Loucy (cell line): ENCODE results near the gene NBPF20.
"Not testable (repeated sequence)": the region's sequence is repeated elsewhere in the genome, so short reads cannot be mapped to it uniquely, and the experiment has no call there.

Experiments used
- H2AFZ ChIP-seq: fragments of 200-600 bp; sonication (generic); 2 replicates; pipeline ENCODE4 v1.6.0; 2016; ENCODE audit warnings: antibody characterized with exemption, mild to moderate bottlenecking, low read length, moderate library complexity
- H3F3A ChIP-seq: fragments of 200-600 bp; 2 replicates; pipeline ENCODE4 v1.6.0; 2016; ENCODE audit warnings: antibody characterized with exemption, low read depth, mild to moderate bottlenecking
- H3K27me3 ChIP-seq: fragments of 200-600 bp; sonication (generic); 2 replicates; pipeline ENCODE4 v1.6.1; 2014; ENCODE audit warnings: low read length, mild to moderate bottlenecking; ENCODE audit not compliant: insufficient read depth, poor library complexity, severe bottlenecking
- H3K36me3 ChIP-seq: fragments of 200-600 bp; sonication (generic); 2 replicates; pipeline ENCODE4 v1.6.1; 2016; ENCODE audit warnings: low read length; ENCODE audit not compliant: insufficient read depth
- H3K4me1 ChIP-seq: fragments of 200-600 bp; sonication (generic); 2 replicates; pipeline ENCODE4 v1.5.1; 2014; ENCODE audit warnings: low read length, mild to moderate bottlenecking; ENCODE audit not compliant: insufficient read depth, poor library complexity, severe bottlenecking
- H3K4me2 ChIP-seq: fragments of 200-600 bp; sonication (generic); 2 replicates; pipeline ENCODE4 v1.6.0; 2014; ENCODE audit warnings: antibody characterized with exemption, low read length, low read depth, mild to moderate bottlenecking; ENCODE audit not compliant: poor library complexity, severe bottlenecking
- H3K4me3 ChIP-seq: fragments of 200-600 bp; sonication (generic); 2 replicates; pipeline ENCODE4 v1.5.1; 2014; ENCODE audit warnings: low read length, mild to moderate bottlenecking, mixed read lengths; ENCODE audit not compliant: poor library complexity, severe bottlenecking
- H3K79me2 ChIP-seq: fragments of 200-600 bp; sonication (generic); 2 replicates; pipeline ENCODE4 v1.6.1; 2014; ENCODE audit warnings: low read length; ENCODE audit not compliant: insufficient read depth
- H3K9ac ChIP-seq: fragments of 200-600 bp; sonication (generic); 2 replicates; pipeline ENCODE4 v1.6.0; 2014; ENCODE audit warnings: mild to moderate bottlenecking, low read depth, low read length, moderate library complexity; ENCODE audit not compliant: poor library complexity, severe bottlenecking
- H3K9me2 ChIP-seq: fragments of 200-600 bp; sonication (generic); replicated peaks from 2 replicates; pipeline ENCODE4 v1.6.1; 2016; ENCODE audit warnings: low read depth, low read length, mixed read lengths
- H3K9me3 ChIP-seq: fragments of 200-600 bp; sonication (generic); 2 replicates; pipeline ENCODE4 v1.6.1; 2014; ENCODE audit warnings: mild to moderate bottlenecking, antibody characterized with exemption, low read length, low read depth; ENCODE audit not compliant: insufficient read depth
- H4K20me1 ChIP-seq: fragments of 200-600 bp; sonication (generic); 2 replicates; pipeline ENCODE4 v1.6.0; 2014; ENCODE audit warnings: antibody characterized with exemption, low read length, mild to moderate bottlenecking; ENCODE audit not compliant: insufficient read depth, poor library complexity, severe bottlenecking

The NBPF20 gene

DNA sequence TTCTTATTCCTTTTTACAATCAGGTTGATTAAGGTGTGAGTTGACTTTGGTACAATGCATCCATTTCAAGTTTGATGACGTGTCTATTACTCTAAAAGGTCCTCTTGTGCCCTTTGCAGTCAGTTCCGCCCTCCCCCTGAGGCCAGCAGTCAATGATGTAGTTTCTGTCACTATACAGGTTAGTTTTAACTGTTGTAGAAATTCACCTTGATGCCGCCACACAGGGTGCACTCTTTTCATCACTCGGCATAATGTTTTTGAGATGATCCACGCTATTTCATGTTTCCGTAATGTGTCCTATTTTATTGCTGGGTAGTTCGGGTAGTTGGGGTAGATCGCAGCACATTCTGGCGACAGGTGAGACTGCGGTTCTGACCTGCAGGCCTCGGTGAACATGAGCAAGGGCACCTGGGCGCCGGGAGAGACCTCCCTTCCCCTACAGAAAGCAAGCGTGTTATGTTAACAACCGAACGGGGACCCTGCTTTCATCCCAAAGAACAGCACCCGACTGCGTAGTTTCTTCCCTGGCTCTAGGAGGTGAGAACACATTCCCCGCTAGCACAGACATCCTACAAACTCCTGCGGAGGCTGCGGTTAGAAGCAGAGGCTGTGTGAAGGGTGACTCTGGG lies 39.4 kb upstream of the NBPF20 start:
- H3K9me2 ChIP-seq, H3K9ac ChIP-seq, H3K4me3 ChIP-seq: not testable (repeated sequence)

DNA sequence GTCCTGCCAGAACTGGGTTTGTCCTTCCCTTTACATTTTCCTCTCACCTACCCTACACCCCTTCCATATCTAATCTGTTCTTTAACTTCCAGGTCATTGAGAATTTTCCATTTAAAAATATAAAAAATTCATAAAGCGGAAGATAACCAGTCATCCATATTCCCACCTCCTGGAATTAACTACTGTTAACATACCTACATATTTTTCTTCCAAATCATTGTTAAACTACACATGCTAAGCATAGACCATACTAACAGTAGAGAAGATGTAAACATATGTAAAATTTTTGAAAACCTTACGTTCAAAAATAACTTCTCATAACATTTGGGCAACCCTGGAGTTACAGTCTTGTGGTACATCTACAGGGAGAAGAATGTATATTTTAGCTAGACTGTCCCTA lies 38.6 kb upstream of the NBPF20 start:
- not testable (repeated sequence) for H3K4me3 ChIP-seq, H3K4me2 ChIP-seq, H3K9me3 ChIP-seq, H3K79me2 ChIP-seq, H3K4me1 ChIP-seq, H3K36me3 ChIP-seq, H3K27me3 ChIP-seq, H3F3A ChIP-seq, H3K9ac ChIP-seq, H4K20me1 ChIP-seq, H3K9me2 ChIP-seq, H2AFZ ChIP-seq

More for the DNA sequence above, 39.4 kb upstream of the NBPF20 start:
- H3K4me1 ChIP-seq, H3K79me2 ChIP-seq, H3F3A ChIP-seq, H3K36me3 ChIP-seq, H3K9me3 ChIP-seq, H3K27me3 ChIP-seq, H2AFZ ChIP-seq, H4K20me1 ChIP-seq, H3K4me2 ChIP-seq: not testable (repeated sequence)

DNA sequence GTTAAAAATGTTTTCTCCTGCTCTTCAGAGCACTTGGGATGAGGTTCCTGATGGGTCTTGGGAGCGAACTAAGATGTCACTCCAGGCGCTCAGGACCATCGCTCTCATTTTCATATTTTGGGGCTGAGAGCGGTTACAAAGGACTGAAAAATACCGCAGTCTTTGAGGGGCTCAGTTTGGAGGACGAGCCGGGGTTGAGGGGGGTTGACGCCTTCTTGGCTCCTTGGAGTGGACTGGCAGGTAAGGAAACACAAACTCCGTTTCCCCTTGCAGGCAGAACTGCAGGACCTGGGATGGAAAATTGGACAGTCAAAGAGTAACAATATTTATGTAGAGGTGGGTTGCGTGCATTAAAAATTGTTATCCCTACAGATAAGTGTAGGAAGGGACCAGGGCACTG lies 35.3 kb upstream of the NBPF20 start:
- not testable (repeated sequence) for H3K9me3 ChIP-seq, H3K4me1 ChIP-seq, H4K20me1 ChIP-seq, H3K9me2 ChIP-seq, H3K4me3 ChIP-seq, H3F3A ChIP-seq, H3K9ac ChIP-seq, H3K4me2 ChIP-seq, H3K36me3 ChIP-seq, H3K27me3 ChIP-seq, H2AFZ ChIP-seq, H3K79me2 ChIP-seq

DNA sequence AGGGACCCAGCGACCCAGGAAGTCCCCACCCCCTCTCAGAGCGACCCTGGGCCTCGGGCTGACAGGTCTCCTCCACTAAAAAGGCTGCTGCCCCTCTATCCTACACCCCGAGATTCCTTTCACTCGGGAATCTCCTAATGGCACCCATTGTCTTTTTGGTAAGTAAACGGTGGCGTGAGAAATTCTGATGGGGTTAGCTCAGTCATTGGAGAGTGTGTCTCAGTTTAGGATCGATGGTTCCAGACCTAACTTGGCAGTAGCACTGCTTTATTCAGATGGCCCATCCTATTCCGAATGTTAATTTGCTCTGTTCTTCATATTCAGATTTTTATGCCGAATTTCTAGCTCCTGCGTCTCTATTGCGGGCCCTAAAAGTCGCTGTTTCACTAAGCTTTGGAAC lies 34.6 kb upstream of the NBPF20 start:
- not testable (repeated sequence) for H3K36me3 ChIP-seq, H3K27me3 ChIP-seq, H3K4me1 ChIP-seq, H4K20me1 ChIP-seq, H3K4me2 ChIP-seq, H3K9me2 ChIP-seq, H3K9me3 ChIP-seq, H2AFZ ChIP-seq, H3K4me3 ChIP-seq, H3K9ac ChIP-seq, H3K79me2 ChIP-seq, H3F3A ChIP-seq

DNA sequence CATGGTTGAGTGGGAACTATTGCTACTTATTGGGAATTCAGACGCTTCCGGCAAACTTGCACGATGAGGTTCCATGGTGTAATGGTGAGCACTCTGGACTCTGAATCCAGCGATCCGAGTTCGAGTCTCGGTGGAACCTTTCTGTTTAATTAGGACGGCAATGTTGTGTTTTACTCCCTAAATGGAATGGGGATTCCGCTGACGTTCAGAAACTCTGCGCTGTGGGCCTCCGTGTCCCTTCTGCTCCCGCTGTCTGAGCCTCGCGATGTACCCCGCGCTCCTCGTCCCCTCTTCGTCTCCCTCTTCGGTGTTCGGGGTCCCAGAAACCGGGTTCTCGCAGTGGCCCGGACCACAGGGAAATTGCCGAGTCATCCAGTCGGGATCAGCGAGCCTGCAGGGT lies 34.2 kb upstream of the NBPF20 start:
- not testable (repeated sequence) for H3K9me3 ChIP-seq, H3K27me3 ChIP-seq, H3K4me3 ChIP-seq, H3K4me1 ChIP-seq, H3K79me2 ChIP-seq, H3K9ac ChIP-seq, H3K36me3 ChIP-seq, H3K9me2 ChIP-seq, H3F3A ChIP-seq, H2AFZ ChIP-seq, H4K20me1 ChIP-seq, H3K4me2 ChIP-seq

DNA sequence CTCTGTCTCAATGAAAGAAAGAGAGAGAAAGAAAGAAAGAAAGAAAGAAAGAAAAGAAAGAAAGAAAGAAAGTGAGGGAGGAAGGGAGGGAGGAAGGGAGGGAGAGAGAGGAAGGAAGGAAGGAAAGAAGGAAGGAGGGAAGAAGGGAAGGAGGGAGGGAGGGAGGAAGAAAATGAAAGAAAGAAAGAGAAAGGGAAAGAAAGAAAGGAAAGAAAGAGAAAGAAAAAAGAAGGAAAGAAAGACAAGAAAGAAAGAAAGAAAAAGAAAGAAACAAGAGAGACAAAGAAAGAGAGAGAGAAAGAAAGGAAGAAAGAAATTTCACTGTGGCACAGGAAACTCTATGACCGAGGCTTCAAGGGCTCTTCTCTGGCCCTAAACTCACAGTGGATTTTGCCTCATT lies 33.7 kb upstream of the NBPF20 start:
- not testable (repeated sequence) for H3K9me2 ChIP-seq, H3K36me3 ChIP-seq, H3F3A ChIP-seq, H4K20me1 ChIP-seq, H3K79me2 ChIP-seq, H3K4me1 ChIP-seq, H3K9ac ChIP-seq, H3K4me3 ChIP-seq, H3K27me3 ChIP-seq, H3K9me3 ChIP-seq, H3K4me2 ChIP-seq, H2AFZ ChIP-seq

DNA sequence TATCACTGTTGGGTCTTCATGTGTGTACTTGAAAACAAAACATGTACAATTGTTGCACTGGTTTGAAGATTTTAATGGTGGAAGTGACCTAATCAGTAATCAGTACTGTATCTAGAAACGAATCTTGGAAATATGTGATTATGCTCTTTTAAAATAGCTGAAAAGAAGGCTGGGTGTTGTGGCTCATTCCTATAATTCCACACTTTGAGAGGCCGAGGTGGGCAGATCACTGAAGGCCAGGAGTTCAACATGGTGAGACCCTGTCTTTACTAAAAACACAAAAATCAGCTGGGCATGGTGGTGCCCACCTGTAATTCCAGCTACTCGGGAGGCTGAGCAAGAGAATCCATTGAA lies 29.4 kb upstream of the NBPF20 start:
- H3K4me2 ChIP-seq, H2AFZ ChIP-seq, H3K79me2 ChIP-seq, H3K36me3 ChIP-seq, H3K4me3 ChIP-seq, H3K27me3 ChIP-seq, H4K20me1 ChIP-seq, H3K9me2 ChIP-seq, H3K9ac ChIP-seq, H3K9me3 ChIP-seq, H3K4me1 ChIP-seq, H3F3A ChIP-seq: not testable (repeated sequence)
